Subcutaneous adipose tissue (tissue), 4 donors: ENCODE results near the gene PTP4A2. TPM values are rescaled to one million over a fixed set of nuclear protein-coding genes. Genes with fewer than 3 reads are reported as not detected.

ENCODE experiments used
- CTCF ChIP-seq: fragments of 450-650 bp; IDR thresholded peaks from one replicate; pipeline ENCODE4 v1.5.1; 2016; ENCODE audit warnings: low read depth, mild to moderate bottlenecking, control low read depth, antibody characterized with exemption, moderate library complexity
- total RNA-seq, 4 donors: library from RNA; depleted of rRNA; stranded (reverse); fragments of >200 nt; gene quantifications; one replicate each; pipeline ENCODE4 v1.1.0, GENCODE V29; 2016

PTP4A2 gene
- total RNA-seq, 4 donors from 2014 or later, result 223 to 778 (median 268) TPM

GRCh38 chr1:31959521-31960340, 21.6 kb upstream of the PTP4A2 start:
- no peak for TF ChIP-seq CTCF

DNA sequence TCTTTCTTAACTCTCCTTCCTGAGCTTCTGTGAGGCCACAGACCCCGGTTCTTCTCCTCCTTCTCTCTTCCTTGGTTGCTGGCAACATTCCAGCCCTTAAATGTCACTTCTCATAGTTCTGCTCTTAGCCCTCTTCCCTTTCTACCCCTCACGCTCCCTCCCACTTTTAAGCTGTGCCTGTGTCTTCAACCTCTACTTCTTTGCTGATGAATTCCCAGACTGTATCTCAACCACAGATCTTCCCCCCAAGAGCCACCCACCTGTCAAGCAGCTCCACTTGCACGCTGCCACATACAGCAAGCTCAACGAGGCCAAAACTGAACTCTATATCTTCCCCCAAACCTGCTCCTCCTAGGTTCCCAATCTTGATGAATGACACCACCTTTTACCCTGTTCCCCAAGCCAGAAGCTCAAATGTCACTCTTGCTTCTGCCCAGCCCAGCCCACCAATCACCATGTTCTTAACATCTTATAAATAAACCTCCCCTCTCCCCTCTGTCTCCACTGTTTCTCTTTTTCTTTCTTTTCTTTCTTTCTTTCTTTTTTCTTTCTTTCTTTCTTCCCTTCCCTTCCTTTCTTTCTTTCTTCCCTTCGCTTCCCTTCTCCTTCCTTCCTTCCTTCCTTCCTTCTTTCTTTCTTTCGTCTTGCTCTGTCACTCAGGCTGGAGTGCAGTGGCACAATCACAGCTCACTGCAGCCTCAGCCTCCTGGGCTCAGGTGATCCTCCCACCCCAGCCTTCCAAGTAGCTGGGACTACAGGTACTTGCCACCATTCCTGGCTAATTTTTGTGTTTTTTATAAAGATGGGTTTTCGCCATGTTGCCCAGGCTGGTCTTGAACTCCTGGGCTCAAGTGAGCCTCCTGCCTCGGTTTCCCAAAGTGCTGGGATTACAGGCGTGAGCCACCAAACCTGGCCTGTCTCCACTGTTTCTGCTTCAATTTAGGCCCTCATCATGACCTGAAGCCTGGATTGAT, 19.8 kb upstream of the PTP4A2 start:
- no peak for TF ChIP-seq CTCF

DNA sequence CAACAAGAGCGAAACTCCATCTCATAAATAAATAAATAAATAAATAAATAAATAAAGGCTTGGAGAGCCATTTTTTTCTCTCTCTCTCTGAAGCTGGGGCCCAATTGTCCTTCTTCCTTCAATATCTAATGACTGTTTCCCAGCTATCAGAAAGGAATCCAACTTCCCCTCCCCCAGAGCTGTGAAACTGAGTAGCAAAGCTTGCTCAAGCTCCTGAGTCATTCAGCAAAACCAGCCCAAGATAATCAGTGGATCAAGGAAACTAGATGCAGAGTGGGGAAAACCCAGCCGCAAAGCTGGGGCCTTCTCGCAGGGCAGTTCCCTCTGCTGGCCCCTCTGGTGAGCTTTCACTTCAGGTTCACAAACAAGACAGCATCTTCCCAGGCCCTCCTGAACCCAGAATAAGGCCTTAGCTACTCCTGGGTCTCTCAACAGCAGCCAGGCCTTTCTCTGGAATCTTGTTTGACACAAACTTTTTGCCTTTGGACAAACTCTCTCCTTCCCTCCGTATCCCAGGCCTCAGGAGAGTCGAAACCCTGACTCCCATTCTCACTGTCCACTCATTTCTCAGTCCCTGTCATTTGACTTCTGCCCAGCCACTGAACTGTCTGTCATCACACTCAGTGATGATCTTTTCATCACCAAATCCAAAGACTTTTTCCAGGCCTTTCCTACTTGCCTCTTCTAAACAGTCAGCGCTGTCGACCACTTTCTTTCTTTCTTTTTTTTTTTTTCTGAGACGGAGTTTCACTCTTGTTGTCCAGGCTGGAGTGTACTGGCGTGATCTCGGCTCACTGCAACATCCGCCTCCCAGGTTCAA, 18.0 kb upstream of the PTP4A2 start:
- TF ChIP-seq CTCF, result no peak

DNA sequence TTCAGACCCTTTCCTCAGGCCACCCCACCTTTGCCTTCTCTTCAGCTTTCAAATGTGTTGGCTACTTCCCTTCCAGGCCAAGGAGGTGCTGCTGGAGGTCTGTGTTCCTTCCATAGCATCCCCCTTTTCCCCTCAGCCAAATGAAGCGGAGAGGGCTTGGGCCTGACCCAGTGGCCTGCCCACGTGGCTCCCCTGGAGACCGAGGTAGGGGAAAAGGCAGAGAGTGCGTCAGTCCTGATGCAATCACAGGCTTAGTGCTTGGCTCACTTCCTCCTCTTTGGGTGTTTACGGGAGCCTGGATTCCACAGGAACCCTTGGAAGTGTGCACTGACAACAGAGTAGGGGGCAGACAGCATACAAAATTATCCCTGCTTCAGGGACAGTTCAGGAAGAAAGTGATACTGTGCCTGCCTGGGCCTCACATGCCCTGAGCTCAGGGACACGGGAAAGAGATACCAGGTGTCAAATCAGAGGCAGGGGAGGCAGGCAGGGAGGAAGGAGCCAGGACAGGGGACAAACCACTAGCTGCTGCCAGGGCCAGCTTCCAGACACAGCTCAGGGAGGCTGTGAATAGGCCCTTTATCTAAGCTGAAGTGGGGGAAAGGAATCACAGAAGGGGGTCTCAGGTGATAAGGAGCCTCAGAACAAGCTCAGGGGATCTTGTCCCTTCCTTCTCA, 16.6 kb upstream of the PTP4A2 start:
- TF ChIP-seq CTCF, result no peak

DNA sequence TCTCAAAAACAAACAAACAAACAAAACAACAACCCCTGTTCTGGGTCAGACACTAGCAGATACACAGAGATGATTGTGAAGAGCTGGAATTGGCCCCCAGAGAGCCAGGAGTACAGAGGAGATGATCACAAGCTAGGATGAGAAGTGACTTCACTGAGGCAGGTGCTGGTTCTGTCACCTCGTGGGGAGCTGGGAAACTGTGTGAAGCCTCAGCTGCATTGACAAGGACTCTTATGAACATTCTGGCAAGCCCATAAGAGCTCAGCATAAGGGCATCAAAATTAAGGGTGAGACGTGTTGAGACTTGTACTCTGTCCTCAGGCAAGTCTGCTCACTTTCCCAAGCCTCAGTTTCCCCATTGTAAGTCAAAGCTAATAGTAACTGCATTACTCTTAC, 14.7 kb upstream of the PTP4A2 start:
- TF ChIP-seq CTCF, result no peak

- TF ChIP-seq CTCF, result no peak
These were observed 13.1 kb upstream of the PTP4A2 start for GRCh38 chr1:31951276-31951675.
